ENCODE measurements around the gene RBM33.

The RBM33 gene

DNA sequence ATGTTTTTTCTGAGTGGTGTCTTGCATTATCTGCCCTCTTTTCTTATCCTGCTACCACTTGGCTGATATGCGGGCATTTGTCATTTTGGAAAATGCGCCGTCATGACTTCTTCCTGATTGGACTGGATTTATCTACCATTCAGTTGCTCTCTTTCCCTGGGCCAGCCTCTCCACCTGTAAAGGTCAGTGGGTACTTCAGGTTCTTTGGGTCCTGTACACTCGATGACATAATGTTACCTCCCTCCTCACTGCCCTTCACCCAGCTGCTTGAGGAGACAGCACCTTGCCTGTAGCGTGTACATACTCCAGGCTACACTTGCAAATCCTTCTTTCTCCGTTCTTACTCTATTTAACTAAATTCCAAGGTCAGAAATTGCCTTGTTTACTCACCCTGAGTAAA is 83.7 kb downstream of the RBM33 start:
- DNase-seq, result no peak

DNA sequence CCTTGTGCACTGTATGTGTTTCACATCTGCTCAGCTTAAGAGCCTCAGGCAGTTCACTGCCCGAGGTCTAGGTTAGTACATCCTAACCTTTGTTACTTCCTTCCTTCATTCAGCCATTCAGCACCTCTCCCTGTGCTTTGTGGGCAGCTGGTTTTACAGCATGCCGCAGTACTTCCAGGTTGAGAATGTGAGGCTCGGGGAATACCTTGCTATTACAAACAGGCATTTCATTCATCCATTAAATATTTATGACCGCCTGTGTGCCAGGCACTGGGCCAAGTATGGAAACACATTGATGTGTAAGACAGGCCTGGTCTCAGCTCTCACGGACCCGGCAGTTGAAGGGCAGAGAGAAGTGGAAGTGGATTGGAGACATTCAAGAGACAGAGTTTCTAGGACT is 85.4 kb downstream of the RBM33 start:
- no peak for DNase-seq

DNA sequence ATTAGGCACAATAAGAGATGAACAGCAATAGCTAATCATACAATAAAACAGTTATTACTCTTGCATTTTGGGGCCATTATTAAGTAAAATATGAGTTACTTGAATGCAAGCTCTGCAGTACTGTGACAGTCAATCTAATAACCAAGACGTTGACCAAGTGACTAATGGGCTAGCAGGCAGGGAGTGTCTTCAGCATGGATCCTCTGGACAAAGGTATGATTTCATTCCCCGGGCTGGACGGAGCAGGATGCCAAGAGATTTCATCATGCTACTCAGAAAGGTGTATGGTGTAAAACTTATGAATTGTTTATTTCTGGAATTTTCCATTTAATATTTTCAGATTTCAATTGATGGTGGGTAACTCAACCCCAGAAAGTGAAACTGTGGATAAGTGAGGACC is 86.9 kb downstream of the RBM33 start:
- DNase-seq, result no peak

DNA sequence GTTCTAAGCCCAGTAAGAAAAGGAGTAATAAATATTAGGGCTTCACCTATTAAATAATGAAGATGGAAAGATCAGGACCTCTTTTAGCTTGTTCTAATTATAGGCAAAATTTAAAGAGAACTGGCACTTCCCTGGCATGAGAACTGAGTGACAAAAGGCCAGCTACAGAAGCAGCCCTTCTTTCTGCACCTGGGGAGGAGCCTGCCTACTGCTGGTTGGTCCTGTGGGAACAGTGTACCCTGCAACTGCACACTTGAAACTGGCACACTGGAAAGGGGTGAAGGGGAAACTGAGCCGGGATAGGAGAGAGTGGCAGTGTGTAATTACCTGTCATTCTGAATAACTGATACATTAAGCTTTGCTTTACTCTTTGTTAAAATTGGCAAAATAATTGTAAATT is 87.4 kb downstream of the RBM33 start:
- DNase-seq, result no peak

DNA sequence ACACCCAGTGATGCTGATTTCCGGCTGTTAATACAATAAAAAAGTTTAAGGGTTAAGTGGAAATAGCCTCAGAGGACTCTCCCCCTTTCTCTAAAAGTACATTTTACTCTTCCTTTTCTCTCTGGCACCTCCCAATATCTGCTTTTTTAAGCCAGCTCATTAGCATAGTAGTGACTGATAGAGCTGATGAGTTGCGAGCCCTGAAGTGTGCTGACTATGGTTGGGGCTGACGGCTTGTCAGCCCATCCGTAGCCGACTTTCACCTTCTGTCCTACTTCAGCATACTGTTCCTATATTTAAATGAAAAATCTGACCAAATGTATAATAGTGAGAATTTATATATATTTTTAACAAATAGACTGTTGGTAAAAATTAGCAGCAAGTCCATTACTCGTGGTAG is 87.8 kb downstream of the RBM33 start:
- no peak for DNase-seq

DNA sequence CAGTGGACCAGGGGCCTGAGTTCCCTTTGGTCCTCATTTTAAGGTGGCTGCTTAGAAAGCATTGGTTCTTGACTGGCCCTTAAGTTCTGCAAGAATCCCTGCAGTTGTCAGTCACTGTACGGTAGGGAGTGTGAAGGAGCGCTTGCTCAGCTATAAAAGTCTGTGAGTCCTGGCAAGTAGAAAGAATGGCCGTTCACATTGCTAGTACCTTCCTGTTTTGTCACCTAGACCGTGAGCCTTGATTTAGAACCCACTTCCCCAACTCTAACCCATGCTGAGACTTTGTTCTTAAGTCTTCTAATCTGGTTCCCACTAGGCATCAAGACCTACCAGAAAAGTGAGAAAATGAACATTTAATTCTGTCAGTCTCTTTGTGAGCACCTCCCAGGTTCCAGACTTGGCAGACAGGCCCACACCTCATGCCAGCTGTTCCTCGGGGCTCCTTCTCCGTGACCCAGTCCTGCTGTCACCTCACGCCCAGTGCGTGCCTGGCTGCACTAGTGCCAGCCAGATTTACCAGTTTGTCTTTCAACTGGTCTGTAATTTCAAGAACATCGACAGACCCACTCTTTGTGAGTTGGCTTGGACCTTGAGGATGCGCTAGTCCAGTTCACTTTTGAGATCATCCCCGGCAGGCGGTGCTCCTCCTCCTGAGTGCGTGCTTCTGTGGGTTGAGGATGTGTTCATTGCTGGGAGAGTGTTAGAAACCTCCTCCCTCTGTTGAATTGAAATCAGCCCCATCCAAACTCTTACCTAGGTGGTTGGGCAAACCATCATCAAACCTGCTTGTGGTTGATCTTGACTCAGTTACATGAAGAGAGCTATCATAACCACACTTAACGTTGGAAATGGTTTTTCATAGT is 89.4 kb downstream of the RBM33 start:
- no peak for DNase-seq

DNA sequence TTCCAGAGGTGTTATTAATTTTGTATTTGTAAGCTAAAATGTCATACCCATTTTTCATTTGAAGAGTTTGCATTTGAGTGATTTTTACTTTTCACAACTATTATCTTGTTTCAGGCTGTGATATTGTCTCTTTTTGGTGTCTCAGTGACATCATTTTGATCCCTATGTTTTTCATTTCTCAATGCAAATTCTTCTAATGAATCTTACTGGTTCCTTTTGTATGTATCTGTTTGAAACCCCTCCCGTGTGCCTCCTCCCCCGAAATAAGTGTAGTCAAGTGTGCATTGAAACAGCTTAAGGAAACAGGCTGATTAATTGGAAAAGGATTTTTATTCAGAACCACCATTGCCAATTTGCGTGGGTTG is 90.0 kb downstream of the RBM33 start:
- DNase-seq, result no peak

DNA sequence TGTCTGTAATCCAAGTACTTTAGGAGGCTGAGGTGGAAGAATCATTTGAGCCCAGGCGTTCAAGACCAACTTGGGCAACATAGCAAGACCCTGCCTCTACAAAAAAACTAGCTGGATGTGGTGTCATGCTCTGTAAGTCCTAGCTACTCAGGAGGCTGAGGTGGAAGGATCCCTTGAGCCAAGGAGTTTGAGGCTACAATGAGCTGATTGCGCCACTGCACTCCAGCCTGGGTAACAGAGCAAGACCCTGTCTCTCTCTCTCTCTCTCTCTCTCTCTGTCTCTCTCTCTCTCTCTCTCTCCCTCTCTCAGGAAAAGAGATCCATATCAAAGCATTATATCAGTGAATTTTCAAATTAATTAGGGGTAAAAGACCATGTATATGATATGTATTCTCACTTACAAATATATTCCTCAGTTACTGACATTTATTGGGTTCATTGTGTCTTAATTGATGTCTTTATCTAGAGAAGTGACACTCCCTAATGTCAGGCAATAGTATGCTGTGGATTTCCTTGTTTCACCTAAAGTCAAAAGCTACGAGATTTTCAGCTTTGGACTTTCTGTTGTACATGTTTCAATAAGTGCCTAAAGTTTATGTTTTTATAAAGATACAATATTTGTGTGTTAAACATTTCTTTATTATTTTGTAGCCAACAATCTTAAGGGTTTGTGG is 91.1 kb downstream of the RBM33 start:
- no peak for DNase-seq

DNA sequence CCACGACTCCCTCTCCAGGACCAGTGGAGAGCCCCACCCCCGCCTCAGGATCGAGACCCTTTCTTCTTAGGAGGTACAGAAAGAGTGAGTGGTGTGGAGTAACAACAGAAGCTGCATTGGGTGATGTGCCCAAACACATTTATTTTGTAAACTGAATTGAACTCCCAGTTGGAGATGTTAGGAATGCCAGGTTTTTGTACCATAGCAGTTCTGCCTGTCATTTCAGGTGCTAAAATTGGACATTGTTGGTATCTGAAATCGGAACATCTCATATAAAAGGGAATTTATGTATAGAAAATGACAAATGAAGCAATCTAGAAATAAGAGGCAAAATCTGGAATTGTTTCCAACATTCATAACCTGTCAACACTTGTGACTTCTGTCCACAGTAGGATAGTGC is 93.1 kb downstream of the RBM33 start:
- DNase-seq, result no peak

DNA sequence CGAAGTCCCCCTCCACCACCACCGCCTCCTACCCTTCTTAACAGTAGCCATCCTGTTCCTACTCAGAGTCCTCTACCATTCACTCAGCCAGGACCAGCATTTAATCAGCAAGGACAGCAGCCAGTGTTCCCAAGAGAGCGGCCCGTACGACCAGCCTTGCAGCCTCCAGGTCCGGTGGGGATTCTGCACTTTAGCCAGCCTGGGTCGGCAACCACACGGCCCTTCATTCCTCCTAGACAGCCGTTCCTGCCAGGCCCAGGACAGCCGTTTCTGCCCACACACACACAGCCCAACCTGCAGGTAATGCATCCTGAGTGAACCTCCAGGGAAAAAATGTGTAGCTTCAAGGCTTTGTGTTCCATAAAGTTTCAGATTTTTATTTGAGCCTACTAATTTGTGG is 93.6 kb downstream of the RBM33 start:
- DNase-seq, result no peak

DNA sequence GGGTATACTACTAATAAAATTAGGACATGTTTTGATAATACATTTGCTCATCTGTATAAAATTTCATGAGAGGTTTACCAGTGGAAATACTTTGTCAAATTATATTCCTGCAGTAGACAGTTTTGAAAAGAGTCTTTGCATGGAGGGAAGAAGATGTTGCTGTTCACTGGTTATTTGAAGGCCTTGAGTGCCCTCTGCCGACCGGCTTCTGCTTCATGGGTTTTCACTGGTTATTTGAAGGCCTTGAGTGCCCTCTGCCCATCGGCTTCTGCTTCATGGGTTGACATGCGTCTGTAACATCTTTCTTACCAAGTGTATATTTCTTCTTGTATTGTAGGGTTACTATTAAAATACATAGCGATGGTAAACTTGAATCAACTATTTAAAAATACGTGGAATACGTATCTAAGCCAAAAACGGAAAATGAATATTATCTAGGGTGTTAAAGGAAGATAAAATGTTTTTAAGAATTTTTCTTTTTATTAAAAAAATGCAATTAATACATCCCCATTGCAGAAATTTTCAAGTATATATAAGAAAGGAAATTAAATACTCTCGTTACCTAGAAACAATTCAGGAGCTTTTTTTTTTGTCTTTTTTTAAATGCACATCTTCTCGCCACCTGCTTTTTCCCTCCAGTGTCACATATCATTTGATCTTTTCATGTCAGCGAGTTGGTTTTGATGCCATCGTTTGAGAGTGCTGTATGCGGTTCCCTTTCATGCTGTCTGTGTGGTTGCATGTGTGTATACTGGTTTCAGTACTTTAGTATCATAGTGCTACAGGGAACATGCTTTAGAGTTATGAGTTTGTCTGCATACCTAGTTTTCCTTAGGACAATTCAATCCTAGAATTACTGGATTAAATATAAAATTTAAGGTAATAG is 94.4 kb downstream of the RBM33 start:
- peak; percentile 40 for DNase-seq

DNA sequence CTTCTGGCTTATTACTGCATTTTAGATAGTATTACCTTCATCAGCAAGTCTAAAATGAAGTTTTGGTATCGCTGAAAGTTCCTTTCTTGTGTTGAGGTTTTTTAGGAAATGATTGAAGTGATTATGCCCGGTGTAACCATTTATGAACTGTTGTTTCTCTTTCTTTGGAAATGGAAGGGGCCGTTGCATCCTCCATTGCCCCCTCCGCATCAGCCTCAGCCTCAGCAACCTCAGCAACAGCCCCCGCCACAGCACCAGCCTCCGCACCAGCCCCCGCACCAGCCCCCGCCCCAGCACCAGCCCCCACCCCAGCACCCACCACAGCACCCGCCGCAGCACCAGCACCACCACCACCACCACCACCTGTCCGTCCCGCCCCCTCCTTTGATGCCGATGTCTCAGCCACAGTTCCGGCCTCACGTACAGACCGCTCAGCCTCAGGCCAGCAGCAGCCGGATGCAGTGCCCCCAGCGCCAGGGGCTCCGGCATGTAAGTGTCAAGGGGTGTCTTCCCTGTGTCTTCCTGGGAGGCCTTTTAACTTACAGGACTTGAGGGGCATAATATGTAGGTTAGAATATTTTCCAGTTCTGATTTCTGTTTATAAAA is 95.2 kb downstream of the RBM33 start:
- DNase-seq, result no peak

DNA sequence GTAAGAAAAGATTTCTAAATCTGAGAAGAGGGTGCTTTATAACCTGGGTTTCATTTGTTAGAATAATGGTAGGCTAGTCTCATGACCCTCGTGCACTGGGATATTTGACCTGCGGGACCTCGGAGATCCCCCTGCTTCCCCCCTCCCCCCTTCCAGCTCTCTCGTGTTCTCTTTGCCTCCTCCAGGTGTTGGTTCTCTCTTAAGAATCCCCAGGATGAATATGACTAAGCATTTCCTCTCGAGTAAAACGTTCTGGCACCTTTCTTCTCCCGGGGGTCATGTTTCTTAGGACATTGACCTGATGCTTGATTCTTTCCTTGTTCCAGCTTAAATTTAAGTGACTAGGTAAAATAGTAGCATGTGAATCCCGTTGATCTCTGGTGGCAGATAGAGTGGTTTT is 96.6 kb downstream of the RBM33 start:
- DNase-seq, result no peak

DNA sequence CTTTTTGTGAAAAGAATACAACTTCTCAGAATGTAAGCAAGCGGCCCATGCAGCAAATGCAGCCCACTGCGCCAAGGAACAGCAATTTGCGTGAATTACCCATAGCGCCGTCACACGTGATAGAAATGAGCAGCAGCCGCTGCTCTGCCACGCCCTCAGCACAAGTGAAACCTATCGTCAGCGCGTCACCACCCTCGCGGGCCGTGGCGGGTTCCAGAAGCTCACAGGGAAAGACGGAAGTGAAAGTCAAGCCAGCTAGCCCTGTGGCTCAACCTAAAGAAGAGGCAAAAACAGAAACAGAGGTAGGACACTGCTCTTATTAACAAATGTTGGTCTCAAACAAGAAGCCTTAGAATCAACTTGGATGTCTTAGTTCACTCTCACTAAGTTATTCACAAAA is 97.3 kb downstream of the RBM33 start:
- DNase-seq, result no peak

DNA sequence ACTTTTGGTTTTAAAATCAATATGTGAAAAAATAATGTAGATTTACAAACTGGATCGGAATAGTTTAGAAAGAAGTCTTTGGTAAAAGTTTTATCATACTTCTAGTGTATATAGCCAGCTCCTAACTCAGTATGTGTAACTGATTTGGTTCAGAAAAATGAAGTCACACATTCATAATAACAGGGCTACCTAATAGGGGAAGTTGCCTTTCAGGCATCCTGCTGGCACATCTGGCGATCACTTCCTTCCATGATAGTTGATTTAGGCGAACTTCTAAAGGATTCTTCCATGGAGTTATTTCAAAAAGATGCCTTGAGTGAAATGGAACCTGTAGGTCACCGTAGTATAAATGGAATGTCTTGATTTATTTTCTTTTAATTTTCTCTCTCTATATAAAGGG is 98.7 kb downstream of the RBM33 start:
- no peak for DNase-seq

DNA sequence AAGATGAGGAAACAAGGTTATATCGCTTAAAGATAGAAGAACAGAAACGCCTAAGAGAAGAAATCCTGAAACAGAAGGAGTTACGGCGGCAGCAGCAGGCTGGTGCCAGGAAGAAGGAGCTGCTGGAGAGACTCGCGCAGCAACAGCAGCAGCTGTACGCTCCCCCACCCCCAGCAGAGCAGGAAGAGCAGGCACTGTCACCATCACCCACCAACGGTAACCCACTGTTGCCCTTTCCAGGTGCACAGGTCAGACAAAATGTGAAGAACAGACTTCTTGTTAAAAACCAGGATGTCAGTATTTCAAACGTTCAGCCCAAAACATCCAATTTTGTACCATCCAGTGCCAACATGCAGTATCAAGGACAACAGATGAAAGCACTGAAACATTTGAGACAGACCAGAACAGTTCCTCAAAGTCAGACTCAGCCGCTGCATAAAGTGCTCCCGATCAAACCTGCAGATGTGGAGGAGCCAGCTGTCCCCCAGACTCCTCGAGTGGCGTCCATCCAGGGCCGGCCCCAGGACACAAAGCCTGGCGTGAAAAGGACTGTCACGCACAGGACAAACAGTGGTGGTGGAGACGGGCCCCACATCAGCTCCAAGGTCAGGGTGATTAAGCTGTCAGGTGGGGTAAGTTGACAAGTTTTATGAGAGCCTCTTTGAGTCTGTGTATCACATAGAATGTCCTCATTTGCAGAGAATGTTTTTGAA is 100.7 kb downstream of the RBM33 start:
- DNase-seq, result no peak

DNA sequence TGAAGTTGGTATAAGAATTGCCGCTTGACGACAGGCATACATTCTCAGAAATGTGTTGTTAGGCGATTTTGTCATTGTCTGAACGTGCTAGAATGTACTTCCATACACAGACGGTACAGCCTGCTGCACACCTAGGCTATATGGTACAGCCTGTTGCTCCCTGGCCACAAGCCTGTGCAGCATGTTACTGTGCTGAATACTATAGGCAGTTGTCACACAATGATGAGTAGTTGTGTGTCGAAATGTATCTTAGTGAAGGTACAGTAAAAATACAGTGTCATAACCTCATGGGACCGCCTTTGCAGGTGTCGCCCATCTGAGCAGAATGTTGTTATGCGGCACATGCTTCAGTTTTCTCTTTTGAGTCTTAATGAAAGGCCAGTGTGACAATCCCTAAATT is 101.3 kb downstream of the RBM33 start:
- DNase-seq, result no peak

DNA sequence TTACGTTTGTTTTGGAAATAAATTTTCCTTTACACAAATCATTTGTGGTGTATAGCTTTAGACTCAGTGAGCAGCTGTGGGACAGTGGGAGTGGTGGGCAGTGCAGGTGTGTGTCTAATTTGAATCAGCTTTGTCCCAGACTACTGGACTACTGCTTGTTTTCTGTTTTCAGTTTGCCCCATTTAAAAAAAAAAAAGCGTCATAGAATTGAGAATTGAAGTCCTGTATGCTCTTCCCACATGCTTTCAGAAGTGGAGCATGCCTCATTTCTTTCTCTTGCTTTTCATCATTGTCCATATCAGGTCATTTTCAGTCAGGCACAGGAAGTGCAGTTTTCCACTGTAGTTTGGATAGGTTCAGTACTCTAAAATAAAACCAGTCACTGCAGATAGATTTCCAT is 101.7 kb downstream of the RBM33 start:
- no peak for DNase-seq

DNA sequence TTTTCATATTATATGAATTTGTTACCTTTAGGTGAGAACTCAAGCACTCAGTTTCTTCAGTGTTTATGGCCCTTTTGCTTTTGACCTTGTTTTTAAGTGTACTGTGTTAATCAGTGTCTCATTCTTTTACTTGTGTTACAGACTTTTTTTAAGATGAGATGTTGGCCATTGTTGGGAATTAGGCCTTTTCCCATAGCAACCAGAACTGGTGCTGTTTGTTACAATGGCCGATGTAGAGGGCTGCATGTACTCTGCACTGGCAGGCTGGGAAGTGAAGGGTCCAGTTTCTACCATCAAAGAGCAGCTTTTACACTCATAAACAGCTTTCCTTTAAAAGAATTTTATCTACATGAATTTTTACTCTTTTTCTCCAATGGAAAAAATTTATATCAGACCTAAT is 102.7 kb downstream of the RBM33 start:
- no peak for DNase-seq

DNA sequence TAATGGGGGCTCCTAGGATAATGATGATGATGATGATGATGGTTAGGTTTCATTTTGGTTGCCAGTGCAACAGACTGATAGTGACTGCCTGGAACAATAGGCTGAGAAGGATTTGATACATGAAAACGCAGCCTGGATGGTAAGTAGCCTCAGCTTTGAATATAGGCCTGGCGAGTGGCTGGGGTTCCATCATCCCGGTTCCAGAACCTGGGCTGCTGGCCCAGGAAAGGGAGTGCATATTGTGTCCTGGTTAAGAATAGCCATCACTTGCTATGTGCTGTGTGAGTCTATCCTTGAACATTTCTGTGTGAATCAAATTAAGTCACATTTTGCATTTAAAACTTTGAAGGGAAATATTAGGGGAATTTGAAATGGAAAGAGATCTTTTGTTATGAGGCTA is 105.1 kb downstream of the RBM33 start:
- no peak for DNase-seq

DNA sequence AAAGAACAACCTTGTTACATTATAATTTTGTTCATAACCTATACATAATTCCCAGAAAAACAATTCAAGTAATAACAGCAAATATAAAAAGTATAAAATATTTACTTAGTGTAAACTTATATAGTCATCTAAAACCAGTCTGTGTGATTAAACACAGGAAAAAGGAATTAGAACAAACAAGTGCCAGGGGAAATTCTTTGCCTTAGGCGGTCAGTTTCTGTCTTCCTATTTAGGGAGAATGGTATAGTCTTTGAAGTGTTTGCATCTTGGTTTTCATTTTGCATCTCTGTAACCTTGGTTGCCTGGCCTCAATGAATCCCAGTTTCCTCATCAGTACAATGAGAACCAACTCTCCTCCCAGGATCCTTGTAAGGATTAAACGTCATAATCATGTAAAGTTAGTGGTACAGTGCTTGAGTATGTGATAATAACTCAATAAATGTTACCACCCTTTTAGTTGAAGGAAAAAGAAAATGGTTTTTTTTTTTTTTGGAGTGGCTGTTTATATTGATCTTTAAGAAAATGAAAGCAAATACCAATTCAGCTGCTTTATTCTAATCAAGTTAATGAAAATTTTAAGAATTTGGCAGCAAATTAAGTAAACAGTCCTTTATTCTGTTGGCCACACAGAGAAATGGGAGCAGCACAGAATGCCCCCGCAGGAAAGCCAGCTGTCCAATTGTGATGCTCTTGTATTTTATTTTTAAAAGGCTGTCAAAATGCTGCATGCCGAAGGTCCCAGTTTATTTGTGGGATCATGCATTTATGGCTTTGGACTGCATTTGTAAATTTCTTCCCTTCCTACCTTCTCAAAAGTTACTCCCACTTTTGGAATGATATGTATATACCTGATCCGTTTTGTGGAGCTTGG is 106.0 kb downstream of the RBM33 start:
- no peak for DNase-seq

DNA sequence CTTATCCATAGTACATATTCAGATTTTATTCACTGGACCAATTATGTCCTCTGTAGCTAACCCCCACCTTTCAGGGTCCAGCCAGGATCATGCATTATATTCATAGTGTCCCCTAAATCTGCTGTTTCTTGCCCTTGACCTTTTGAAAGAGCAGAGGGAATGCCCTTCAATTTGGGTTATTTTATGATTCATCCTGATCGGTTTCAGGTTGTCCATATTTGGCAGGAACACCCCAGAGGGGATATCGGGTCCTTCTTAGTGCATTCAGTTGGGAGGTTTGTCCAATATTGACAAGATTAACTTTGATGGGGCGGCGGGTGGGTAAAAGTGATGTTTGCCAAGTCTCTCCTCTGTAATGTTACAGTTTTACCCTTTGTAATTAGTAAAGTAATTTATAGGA is 106.9 kb downstream of the RBM33 start:
- no peak for DNase-seq

Data from activated CD4-positive, CD25-positive, alpha-beta regulatory T cell treated with anti-CD3 and anti-CD28 coated beads, Interleukin-2, amount 50 U/mL, for 72 hours (primary cell).